Hematopoietic multipotent progenitor cell treated with erythropoietin and hydrocortisone succinate and interleukin-3 and kit ligand, for 4 days (in vitro differentiated cells): ENCODE data around the gene OPCML.
A peak's percentile ranks its signal among the peaks of the same experiment; 100 is the strongest.

ENCODE experiments used
- DNase-seq: peaks from one replicate; pipeline ENCODE4 v3.0.0-alpha.2; 2015

The OPCML gene

GRCh38 chr11:132971351-132971750 is 561.0 kb downstream of the OPCML start:
- DNase-seq: no peak

GRCh38 chr11:132969892-132970291 is 562.4 kb downstream of the OPCML start:
- no peak for DNase-seq

DNA sequence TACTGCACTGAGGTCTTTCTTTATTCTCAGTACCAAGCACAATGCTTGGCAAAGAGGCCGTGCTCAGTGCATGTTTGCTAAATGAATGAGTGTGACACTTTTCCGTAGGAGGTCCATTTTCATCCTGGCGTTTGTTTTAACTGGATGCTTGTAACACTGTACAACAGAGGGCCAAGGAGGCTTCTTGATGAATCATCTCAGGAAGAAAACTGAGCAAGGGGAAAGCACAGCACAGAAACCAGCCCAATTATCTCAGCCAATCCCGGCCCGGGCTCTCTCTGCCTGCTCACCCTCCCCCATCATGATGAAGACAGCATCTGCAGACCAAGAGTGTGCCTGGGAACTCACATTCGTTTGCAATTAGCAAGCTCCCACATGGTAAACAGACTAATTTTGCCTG is 570.3 kb downstream of the OPCML start:
- DNase-seq: no peak

DNA sequence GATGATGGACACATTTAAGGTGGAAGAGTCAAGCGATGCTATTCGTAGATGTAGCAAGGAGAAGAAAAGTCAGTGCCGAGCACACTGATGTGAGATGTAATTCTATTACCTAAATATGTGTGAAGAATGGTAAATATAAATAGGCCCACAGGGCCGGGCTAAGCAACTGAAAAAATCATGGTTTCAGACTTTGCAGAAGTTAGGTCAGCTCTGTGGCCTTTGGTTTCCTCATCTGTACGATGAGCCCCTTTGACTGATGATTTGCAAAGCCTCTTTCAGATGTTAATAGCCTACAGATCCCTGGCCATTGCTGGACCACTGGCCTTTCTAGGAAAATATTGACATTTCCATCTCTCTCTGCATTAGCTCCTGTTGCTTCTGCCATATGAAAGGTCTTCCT is 570.8 kb downstream of the OPCML start:
- DNase-seq: no peak

DNA sequence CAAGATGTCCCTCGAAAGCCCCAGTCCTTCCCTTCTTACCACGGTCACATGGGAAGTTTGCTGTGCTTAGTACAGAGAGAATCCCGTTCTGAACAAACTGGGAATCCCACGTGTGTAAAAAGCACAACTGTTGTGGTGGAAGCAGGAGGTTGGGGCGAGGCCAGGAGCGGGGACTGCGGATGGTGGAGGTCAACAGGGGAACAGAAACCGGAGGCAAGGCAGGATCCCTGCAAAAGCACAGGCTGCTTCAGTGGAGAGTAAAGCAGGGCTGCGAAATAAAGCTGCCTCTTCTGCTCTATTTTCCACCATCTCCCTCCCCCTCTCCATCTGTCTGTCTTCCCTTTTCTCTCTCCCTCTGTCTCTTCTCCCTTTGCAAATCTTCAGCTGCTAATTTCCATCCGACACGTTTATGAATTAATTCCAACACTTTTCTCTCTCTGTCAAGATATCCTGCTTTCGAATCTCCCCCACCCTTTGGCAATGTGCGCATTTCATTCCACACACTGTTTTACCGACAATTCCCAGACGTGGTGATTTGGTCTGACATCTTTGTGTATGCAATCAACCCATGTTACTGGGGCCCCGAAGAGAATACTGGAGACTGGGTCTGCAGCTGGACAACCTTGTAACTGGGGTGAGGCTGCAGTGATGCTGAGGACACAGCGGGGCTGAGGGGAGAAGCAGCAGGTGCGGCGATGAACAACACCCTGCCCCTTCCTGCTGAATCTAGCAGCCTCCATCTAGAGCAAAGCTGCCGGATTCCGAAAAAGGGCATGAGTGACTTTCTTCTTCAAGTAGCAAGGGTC is 571.8 kb downstream of the OPCML start:
- no peak for DNase-seq

GRCh38 chr11:132959693-132960092 is 572.6 kb downstream of the OPCML start:
- DNase-seq: no peak

DNA sequence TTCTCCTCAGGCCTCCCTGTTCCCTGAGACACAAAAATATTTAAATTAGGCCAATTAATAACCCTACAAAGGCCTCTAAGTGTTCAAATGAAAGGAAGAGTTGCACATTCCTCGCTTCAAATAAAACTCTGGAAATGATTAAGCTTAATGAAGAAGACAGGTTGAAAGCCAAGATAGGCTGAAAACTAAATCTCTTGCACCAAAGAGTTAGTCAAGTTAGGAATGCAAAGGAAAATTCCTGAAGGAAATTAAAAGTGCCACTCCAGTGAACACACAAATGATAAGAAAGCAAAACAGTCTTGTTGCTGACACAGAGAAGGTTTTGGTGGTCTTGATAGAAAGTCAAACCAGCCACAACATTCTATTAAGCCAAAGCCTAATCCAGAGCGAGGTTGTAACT is 574.4 kb downstream of the OPCML start:
- DNase-seq: no peak

DNA sequence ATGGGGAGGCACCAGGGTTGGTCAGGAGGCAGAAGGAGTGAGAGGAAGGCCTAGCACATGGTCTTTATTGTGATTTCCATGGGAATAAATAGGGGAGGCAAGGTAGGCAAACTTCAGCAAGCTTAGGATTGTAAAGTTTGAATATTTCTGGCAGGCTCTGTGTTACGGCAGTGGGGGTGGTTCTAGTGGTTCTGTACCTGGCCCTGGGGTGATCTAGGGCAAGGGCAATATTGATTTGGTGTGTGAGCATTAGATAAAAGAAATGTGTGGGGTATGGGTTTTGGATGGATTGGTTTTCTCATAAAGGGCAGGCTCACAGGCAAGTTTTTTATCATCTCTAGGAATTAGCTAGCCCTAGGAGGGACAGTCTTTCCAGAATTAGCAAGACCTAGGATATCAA is 584.0 kb downstream of the OPCML start:
- no peak for DNase-seq

DNA sequence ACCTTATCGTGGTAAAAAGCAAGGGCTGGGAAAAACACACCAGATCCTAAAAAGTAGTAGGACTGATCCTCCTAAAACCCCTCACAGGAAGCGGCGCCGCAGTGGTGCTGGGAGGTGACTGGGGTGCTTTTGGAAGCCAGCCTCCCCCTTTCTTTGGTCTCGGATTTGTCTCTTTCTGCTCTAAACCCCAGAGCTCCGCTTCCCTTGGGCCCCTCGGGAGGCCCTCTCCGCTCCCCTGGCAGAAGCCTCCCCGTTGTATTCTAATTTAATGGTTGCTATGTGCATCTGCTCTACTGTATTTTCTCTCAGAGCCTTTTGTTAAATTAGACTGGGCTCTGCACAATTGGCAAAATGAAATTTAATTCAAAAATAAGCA is 587.7 kb downstream of the OPCML start:
- no peak for DNase-seq

GRCh38 chr11:132943706-132944568 is 588.4 kb downstream of the OPCML start:
- peak; percentile 2 for DNase-seq

- peak; percentile 2 for DNase-seq
Measured at GRCh38 chr11:132943357-132943705, 589.0 kb downstream of the OPCML start.

GRCh38 chr11:132942611-132943356 is 589.5 kb downstream of the OPCML start:
- DNase-seq: no peak

- DNase-seq: no peak
Measured at GRCh38 chr11:132941761-132942160, 590.5 kb downstream of the OPCML start.

GRCh38 chr11:132941024-132941646 is 591.2 kb downstream of the OPCML start:
- DNase-seq: peak; percentile 44

GRCh38 chr11:132937016-132937415 is 595.3 kb downstream of the OPCML start:
- DNase-seq: no peak

- no peak for DNase-seq
Measured at GRCh38 chr11:132935383-132935782, 596.9 kb downstream of the OPCML start.

- DNase-seq: no peak
Measured at GRCh38 chr11:132933703-132934102, 598.6 kb downstream of the OPCML start.

GRCh38 chr11:132925825-132926469 is 606.4 kb downstream of the OPCML start:
- no peak for DNase-seq

GRCh38 chr11:132921597-132921996 is 610.7 kb downstream of the OPCML start:
- DNase-seq: no peak

DNA sequence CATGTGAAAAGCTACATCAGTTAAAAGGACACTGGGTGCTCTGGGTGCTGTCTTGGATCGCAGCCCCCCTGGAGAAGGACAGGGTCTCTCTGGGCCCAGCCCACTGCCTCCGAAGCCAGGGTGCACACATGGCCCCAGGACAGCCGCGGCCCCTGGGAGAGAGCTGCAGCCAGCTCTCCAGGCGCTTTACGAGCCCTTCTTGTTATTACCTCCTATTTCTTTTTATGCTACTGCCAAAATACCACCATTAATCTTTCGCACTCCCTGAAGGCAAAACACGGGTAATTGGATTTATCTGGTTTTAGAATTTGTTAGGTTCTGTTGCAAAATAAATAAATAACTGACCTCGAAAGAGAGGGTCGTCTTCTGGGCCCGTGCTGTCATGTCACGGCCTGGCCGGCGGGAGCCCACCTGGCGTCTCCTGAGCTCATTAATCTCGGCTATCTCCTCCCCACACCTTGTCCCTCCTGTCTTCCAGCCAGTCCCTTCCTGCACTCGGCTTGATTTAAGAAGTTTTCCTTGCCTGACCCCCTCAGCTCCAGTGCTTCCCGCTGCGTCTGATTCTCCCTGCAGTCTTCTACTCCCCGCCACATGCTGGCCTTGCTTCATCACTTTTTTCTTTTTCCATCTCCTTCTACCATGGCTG is 611.7 kb downstream of the OPCML start:
- DNase-seq: no peak

DNA sequence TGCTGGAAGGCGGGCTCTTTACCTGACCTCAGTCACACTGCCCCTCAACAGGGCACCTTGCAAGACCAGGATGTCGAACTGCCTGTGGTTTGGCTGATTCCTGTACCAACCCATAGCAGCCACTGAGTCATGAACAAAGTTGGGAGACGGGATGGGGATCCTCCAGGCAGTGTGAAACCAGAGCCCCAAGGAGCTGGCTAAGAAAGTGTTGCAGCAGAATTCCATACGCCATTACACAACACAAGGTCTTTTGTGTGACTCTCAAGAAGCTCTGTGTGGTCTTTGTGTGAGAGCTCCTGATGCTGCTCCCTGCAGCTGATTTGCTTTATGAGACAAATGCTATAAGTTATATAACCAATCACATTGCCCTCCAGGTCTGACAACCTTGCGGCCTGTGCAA is 617.7 kb downstream of the OPCML start:
- DNase-seq: no peak

GRCh38 chr11:132913886-132914285 is 618.4 kb downstream of the OPCML start:
- DNase-seq: no peak
